OCI-LY1 (cell line): Measurements from ENCODE around the gene TMEM272.

Source experiments
- H2AFZ ChIP-seq: fragments of 200-600 bp; sonication (generic), shearing (Covaris generic); 2 replicates; pipeline ENCODE4 v1.6.0; 2014; ENCODE audit warnings: antibody characterized with exemption, mild to moderate bottlenecking, low read length
- H3F3A ChIP-seq: fragments of 200-600 bp; sonication (generic), shearing (Covaris generic); 2 replicates; pipeline ENCODE4 v1.6.0; 2014; ENCODE audit warnings: mild to moderate bottlenecking, antibody characterized with exemption, low read length, moderate library complexity; ENCODE audit not compliant: insufficient read depth
- H3K27ac ChIP-seq: fragments of 200-600 bp; sonication (generic); 2 replicates; pipeline ENCODE4 v1.5.1; 2014; ENCODE audit warnings: low read length, mixed run types, mild to moderate bottlenecking, low read depth; ENCODE audit not compliant: poor library complexity, severe bottlenecking
- H3K27me3 ChIP-seq: fragments of 200-600 bp; sonication (generic); 2 replicates; pipeline ENCODE4 v1.6.0; 2014; ENCODE audit warnings: antibody characterized with exemption, mild to moderate bottlenecking, low read length, moderate library complexity; ENCODE audit not compliant: insufficient read depth
- H3K36me3 ChIP-seq: fragments of 200-600 bp; sonication (generic); 2 replicates; pipeline ENCODE4 v1.6.1; 2014; ENCODE audit warnings: mild to moderate bottlenecking, antibody characterized with exemption, low read length, moderate library complexity, mixed read lengths; ENCODE audit not compliant: insufficient read depth
- H3K4me1 ChIP-seq: fragments of 200-600 bp; sonication (generic); 2 replicates; pipeline ENCODE4 v1.5.1; 2014; ENCODE audit warnings: mild to moderate bottlenecking, low read length, moderate library complexity; ENCODE audit not compliant: insufficient read depth, severe bottlenecking
- H3K4me2 ChIP-seq: fragments of 200-600 bp; sonication (generic), shearing (Covaris generic); 2 replicates; pipeline ENCODE4 v1.6.1; 2014; ENCODE audit warnings: low read length
- H3K4me3 ChIP-seq: fragments of 200-600 bp; sonication (generic); 2 replicates; pipeline ENCODE4 v1.5.1; 2014; ENCODE audit warnings: low read length, low read depth, mild to moderate bottlenecking, mixed read lengths; ENCODE audit not compliant: poor library complexity, severe bottlenecking
- H3K79me2 ChIP-seq: fragments of 200-600 bp; shearing (Covaris generic); 2 replicates; pipeline ENCODE4 v1.6.1; 2016; ENCODE audit warnings: mixed run types, low read length, mixed read lengths; ENCODE audit not compliant: insufficient read depth
- H3K9ac ChIP-seq: fragments of 200-600 bp; sonication (generic), shearing (Covaris generic); 2 replicates; pipeline ENCODE4 v1.6.1; 2014; ENCODE audit warnings: mild to moderate bottlenecking, low read length, mixed read lengths
- H3K9me2 ChIP-seq: fragments of 200-600 bp; sonication (generic), shearing (Covaris generic); 2 replicates; pipeline ENCODE4 v1.6.1; 2014; ENCODE audit warnings: low read depth, mild to moderate bottlenecking, low read length, mixed read lengths
- H3K9me3 ChIP-seq: fragments of 200-600 bp; shearing (Covaris generic); 2 replicates; pipeline ENCODE4 v1.6.1; 2014; ENCODE audit warnings: low read length, mixed read lengths
- H4K20me1 ChIP-seq: fragments of 200-600 bp; sonication (generic), shearing (Covaris generic); 2 replicates; pipeline ENCODE4 v1.6.0; 2016; ENCODE audit warnings: mild to moderate bottlenecking, low read length; ENCODE audit not compliant: insufficient read depth
- CTCF ChIP-seq: fragments of 200-600 bp; sonication (generic), shearing (Covaris generic); IDR thresholded peaks from 2 replicates; pipeline ENCODE4 v1.5.1; 2017; ENCODE audit warnings: mild to moderate bottlenecking, antibody characterized with exemption, low read length, moderate library complexity, mixed read lengths
- EZH2 ChIP-seq: fragments of 200-600 bp; sonication (generic), shearing (Covaris generic); IDR thresholded peaks from 2 replicates; pipeline ENCODE4 v1.8.0; 2017; ENCODE audit warnings: borderline replicate concordance, mixed run types, mild to moderate bottlenecking, antibody characterized with exemption, low read length, moderate library complexity, mixed read lengths

Gene TMEM272

GRCh38 chr13:51796546-51796945 is 48.4 kb downstream of the TMEM272 start:
- Histone ChIP-seq H3K4me2 (no peak overlapping the region), H3K4me3 (no peak overlapping the region), H3K9me2 (no peaks in the 10 kb centered on the region), H4K20me1 (no peaks in the 10 kb centered on the region), H3K79me2 (no peaks in the 10 kb centered on the region), H3K9me3 (no peaks in the 10 kb centered on the region), H3K27ac (peak overlapping the region; percentile 89), H3K27me3 (no peaks in the 10 kb centered on the region), H3K9ac (no peak overlapping the region), H3K4me1 (peaks cover 48% of the 10 kb centered on the region), H3F3A (no peaks in the 10 kb centered on the region), H2AFZ (no peak overlapping the region), H3K36me3 (no peaks in the 10 kb centered on the region)
- TF ChIP-seq EZH2, result no peak
- TF ChIP-seq CTCF, result no peak

- no peaks in the 10 kb centered on the region for H4K20me1 ChIP-seq
- H3K27me3 ChIP-seq, result no peaks in the 10 kb centered on the region
- no peaks in the 10 kb centered on the region for H3F3A ChIP-seq
- H3K27ac ChIP-seq, result peak overlapping the region; percentile 89
- no peak overlapping the region for H3K4me3 ChIP-seq
- no peak overlapping the region for H3K9ac ChIP-seq
- no peaks in the 10 kb centered on the region for H3K36me3 ChIP-seq
- no peaks in the 10 kb centered on the region for H3K79me2 ChIP-seq
- TF ChIP-seq CTCF, result no peak
- TF ChIP-seq EZH2, result no peak
- H3K4me2 ChIP-seq, result no peak overlapping the region; the same call in 1 of the 2 replicates
- H2AFZ ChIP-seq, result no peak overlapping the region
- H3K9me2 ChIP-seq, result no peaks in the 10 kb centered on the region
- H3K4me1 ChIP-seq, result peaks cover 41% of the 10 kb centered on the region
- H3K9me3 ChIP-seq, result no peaks in the 10 kb centered on the region
Observed at GRCh38 chr13:51795419-51795818, 49.6 kb downstream of the TMEM272 start.

- Histone ChIP-seq H3K79me2 (no peaks in the 10 kb centered on the region), H3K4me1 (peaks cover 38% of the 10 kb centered on the region), H4K20me1 (no peaks in the 10 kb centered on the region), H3K9me2 (no peaks in the 10 kb centered on the region), H3K27me3 (no peaks in the 10 kb centered on the region), H3K9me3 (no peaks in the 10 kb centered on the region), H3K36me3 (no peaks in the 10 kb centered on the region), H3F3A (no peaks in the 10 kb centered on the region), H3K9ac (no peak overlapping the region), H3K4me3 (no peak overlapping the region), H2AFZ (no peak overlapping the region), H3K27ac (peak overlapping the region; percentile 89), H3K4me2 (peak overlapping the region; percentile 42; the same call in 1 of the 2 replicates)
- TF ChIP-seq CTCF (no peak), EZH2 (no peak)
Observed at GRCh38 chr13:51794964-51795363, 50.0 kb downstream of the TMEM272 start.
